Measurements from ENCODE around the gene SUCO.
A peak's percentile ranks its signal among the peaks of the same experiment; 100 is the strongest.
"Not testable (repeated sequence)": the region's sequence is repeated elsewhere in the genome, so short reads cannot be mapped to it uniquely, and the experiment has no call there.

SUCO gene

DNA sequence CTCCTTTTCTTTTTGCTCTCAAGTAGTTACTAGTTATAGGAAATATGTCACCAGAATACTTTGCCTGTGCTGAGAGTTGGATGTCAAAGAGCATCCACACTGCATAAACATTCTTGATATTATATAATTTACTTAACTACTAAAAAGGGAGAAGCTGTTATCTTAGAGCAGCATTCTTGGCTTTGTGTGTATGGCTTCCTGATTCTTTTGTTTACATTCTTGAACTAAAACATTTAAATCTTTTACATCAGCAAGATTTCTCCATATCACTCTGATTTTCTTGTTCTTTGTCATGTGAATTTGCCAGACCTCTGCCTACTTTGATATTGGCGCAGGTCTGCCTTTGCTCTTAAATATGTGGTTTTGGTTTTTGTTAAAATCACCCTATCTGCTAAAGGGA lies 48.8 kb downstream of the SUCO start:
- DNase-seq (ENCODE audit: insufficient read length, low spot score) (no peak), FAIRE-seq (no peak)
- TF ChIP-seq, protein P1, sequence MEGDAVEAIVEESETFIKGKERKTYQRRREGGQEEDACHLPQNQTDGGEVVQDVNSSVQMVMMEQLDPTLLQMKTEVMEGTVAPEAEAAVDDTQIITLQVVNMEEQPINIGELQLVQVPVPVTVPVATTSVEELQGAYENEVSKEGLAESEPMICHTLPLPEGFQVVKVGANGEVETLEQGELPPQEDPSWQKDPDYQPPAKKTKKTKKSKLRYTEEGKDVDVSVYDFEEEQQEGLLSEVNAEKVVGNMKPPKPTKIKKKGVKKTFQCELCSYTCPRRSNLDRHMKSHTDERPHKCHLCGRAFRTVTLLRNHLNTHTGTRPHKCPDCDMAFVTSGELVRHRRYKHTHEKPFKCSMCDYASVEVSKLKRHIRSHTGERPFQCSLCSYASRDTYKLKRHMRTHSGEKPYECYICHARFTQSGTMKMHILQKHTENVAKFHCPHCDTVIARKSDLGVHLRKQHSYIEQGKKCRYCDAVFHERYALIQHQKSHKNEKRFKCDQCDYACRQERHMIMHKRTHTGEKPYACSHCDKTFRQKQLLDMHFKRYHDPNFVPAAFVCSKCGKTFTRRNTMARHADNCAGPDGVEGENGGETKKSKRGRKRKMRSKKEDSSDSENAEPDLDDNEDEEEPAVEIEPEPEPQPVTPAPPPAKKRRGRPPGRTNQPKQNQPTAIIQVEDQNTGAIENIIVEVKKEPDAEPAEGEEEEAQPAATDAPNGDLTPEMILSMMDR (IDR thresholded peaks at IDR 0.05; ENCODE audit: insufficient read depth, missing control alignments), result no peak

DNA sequence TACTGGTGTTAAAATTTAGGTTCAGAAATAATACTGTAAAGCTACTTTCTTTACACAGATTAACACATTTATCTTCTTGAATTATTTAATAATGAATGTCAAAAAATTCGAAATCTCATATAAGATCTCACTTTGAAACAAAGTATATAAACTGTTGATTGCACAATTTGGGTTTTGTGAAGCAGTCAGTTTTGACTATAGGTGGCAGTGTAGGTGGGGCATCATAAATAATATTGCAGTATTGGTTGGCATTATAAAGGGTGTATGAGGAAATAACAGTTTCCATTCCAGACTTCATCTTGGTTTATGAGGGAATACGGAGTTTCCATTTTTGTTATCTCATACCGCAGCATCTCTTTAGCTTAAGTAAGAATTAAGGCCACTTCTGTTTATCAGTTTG lies 49.9 kb downstream of the SUCO start:
- TF ChIP-seq, protein P1 (IDR thresholded peaks at IDR 0.05; ENCODE audit: insufficient read depth, missing control alignments), result no peak
- peak; percentile 79 for FAIRE-seq

DNA sequence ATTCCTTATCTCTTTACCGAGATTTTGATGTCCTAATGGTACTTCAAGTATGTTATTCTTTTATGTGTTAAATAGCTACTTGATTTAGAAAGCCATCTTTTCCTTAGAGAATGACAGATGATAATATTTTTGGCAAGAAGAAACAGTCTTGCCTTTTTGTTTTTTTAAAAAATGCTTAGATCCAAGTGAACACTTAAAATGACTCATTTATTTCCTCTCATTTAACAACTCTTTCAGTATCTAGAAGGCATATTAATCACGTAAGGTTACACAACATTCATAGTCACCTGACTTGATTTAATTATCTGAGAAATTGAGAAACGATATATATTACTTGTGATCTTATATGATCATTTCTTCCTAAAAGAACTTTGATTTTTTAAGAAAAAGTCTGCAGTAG lies 52.4 kb downstream of the SUCO start:
- DNase-seq (ENCODE audit: insufficient read length, low spot score) (no peak), FAIRE-seq (no peak)

More for the DNA sequence above, 49.9 kb downstream of the SUCO start:
- no peak for DNase-seq (ENCODE audit: insufficient read length, low spot score)

DNA sequence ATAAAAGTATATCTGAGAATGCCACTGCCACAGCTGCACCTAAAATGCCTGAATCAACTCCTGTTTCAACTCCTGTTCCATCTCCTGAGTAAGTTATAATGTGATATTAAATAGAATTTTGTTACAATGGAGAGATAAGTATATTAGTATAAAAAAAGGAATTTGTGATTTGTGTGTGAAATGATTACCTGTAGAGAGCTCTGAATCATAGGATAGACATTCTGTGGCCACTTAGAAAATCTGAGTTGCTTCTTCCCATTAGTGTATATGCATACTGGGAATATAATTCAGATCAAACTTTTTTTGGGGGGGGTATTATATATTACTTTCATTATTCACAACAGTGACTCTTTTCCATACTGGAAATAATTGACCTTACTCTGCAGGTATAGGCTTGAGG lies 52.9 kb downstream of the SUCO start:
- TF ChIP-seq, protein P1 (IDR thresholded peaks at IDR 0.05; ENCODE audit: insufficient read depth, missing control alignments), result no peak
- FAIRE-seq (no peak), DNase-seq (ENCODE audit: insufficient read length, low spot score) (no peak)

More for the DNA sequence above, 52.4 kb downstream of the SUCO start:
- TF ChIP-seq, protein P1 (IDR thresholded peaks at IDR 0.05; ENCODE audit: insufficient read depth, missing control alignments), result no peak

DNA sequence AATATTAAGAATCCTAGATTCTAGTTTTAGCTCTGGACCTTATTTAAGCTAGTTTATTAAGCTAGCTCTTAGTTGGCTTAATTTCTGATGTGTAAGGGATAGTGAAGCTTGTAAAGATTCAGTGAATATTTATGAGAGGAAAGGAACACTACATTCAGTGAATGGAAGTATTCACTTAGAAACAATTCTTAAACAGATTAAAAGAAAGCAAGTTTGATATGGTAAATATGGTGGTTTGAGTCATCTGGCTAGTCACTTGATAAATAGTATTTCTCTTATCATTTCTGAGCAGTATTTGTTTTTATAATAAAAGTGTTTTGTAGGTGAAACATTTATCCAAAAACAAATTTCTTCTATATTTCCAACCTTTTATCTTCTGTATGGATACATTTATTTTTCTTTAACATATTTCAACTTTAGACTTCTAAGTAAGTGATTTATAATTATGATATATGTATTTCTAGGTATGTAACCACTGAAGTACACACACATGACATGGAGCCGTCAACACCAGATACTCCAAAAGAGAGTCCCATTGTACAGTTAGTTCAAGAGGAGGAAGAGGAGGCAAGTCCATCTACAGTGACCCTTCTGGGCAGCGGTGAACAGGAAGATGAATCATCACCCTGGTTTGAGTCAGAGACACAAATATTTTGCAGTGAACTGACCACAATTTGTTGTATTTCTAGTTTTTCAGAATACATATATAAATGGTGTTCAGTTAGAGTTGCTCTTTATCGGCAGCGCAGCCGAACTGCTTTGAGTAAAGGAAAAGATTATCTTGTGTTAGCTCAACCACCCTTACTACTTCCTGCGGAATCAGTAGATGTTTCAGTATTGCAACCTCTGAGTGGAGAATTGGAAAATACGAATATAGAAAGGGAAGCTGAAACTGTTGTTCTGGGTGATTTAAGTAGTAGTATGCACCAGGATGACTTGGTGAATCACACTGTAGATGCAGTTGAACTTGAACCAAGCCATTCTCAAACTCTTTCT lies 55.6 kb downstream of the SUCO start:
- FAIRE-seq (no peak), DNase-seq (ENCODE audit: insufficient read length, low spot score) (no peak)
- TF ChIP-seq, protein P1 (IDR thresholded peaks at IDR 0.05; ENCODE audit: insufficient read depth, missing control alignments), result no peak

DNA sequence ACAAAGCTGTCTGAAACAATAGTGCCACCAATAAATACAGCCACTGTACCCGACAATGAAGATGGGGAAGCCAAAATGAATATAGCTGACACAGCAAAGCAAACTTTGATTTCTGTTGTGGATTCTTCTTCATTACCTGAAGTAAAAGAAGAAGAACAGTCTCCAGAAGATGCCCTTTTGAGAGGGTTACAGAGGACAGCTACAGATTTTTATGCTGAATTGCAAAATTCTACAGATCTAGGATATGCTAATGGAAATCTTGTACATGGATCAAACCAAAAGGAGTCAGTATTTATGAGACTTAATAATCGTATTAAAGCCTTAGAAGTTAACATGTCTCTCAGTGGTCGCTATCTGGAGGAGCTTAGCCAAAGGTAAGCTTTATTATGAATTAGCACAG lies 56.6 kb downstream of the SUCO start:
- no peak for FAIRE-seq
- TF ChIP-seq, protein P1 (IDR thresholded peaks at IDR 0.05; ENCODE audit: insufficient read depth, missing control alignments), result no peak
- no peak for DNase-seq (ENCODE audit: insufficient read length, low spot score)

DNA sequence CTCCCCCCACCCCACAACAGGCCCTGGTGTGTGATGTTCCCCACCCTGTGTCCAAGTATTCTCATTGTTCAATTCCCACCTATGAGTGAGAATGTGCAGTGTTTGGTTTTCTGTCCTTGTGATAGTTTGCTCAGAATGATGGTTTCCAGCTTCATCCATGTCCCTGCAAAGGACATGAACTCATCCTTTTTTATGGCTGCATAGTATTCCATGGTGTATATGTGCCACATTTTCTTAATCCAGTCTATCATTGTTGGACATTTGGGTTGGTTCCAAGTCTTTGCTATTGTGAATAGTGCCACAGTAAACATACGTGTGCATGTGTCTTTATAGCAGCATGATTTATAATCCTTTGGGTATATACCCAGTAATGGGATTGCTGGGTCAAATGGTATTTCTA lies 58.5 kb downstream of the SUCO start:
- DNase-seq (ENCODE audit: insufficient read length, low spot score); FAIRE-seq: not testable (repeated sequence)

DNA sequence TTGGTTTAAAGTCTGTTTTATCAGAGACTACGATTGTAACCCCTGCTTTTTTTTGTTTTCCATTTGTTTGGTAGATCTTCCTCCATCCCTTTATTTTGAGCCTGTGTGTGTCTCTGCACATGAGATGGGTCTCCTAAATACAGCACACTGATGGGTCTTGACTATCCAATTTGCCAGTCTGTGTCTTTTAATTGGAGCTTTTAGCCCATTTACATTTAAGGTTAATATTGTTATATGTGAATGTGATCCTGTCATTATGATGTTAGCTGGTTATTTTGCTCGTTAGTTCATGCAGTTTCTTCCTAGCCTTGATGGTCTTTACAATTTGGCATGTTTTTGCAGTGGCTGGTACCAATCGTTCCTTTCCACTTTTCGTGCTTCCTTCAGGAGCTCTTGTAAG lies 62.1 kb downstream of the SUCO start:
- not testable (repeated sequence) for DNase-seq (ENCODE audit: insufficient read length, low spot score); FAIRE-seq

DNA sequence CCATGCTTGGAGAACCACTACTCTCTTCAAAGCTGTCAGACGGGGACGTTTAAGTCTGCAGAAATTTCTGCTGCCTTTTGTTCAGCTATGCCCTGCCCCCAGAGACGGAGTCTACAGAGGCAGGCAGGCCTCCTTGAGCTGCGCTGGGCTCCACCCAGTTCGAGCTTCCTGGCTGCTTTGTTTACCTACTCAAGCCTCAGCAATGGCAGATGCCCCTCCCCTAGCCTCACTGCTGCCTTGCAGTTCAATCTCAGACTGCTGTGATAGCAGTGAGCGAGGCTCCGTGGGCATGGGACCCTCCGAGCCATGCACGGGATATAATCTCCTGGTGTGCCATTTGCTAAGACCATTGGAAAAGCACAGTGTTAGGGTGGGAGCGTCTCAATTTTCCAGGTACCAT lies 63.8 kb downstream of the SUCO start:
- DNase-seq (ENCODE audit: insufficient read length, low spot score); FAIRE-seq: not testable (repeated sequence)

Data from D721Med (cell line).